ENCODE data around the gene HLCS. TPM values are rescaled to one million over a fixed set of nuclear protein-coding genes. Genes with fewer than 3 reads are reported as not detected.

Gene HLCS
- total and polyA plus RNA-seq, 2 of the 8 experiments (the other 6 are each of a cell fraction or from before 2014, with no cell fraction given): 4.7 to 12.2 TPM

DNA sequence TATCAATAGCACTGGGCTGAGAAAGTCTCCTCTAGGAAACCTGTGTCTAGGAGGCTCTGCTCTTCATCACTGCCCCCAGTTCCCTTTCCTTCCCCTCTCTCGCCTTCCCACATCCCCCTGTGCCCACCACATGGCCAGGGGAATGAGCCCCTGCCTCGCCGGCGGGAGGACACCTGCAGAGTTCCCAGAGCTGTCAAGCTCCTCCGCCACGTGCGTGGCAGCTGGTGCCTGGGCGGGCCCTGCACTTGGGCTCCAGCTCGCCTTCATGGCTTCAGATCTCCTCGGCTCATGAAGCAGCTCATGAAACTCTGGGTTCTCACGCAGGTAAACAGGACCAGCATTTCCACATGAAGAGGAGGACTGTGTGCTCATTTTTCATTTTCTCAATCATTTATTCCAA lies 204.8 kb downstream of the HLCS start:
- no peak overlapping the region for H2BK20ac ChIP-seq (ENCODE audit: low read length)
- no peak overlapping the region for H3K4me2 ChIP-seq (ENCODE audit: insufficient read depth in 1 of 2, low read depth in 2 of 2, low read length in 2 of 2)
- H3K36me3 ChIP-seq (ENCODE audit: control insufficient read depth in 2 of 4, insufficient read depth in 4 of 4, low read length in 3 of 4): no peaks in the 10 kb centered on the region
- no peak overlapping the region for H2BK12ac ChIP-seq (ENCODE audit: low read depth, low read length)
- no peak overlapping the region for H3K9ac ChIP-seq (replicated peaks in 1 of 4; ENCODE audit: extremely low read depth in 1 of 4, low read depth in 3 of 4, low read length in 3 of 4)
- H4K5ac ChIP-seq (ENCODE audit: insufficient read length, low read depth, low read length): no peak overlapping the region
- H3K9me3 ChIP-seq (ENCODE audit: insufficient read depth in 2 of 2, low read depth in 1 of 2, low read length in 1 of 2): no peaks in the 10 kb centered on the region
- no peak overlapping the region for H2BK120ac ChIP-seq (replicated peaks; ENCODE audit: low read depth, low read length)
- H3K18ac ChIP-seq (ENCODE audit: extremely low read depth, low read length): no peak overlapping the region
- H3K23ac ChIP-seq (ENCODE audit: insufficient read length): no peak overlapping the region
- H3K23me2 ChIP-seq (ENCODE audit: low read depth, low read length): no peaks in the 10 kb centered on the region
- DNase-seq (ENCODE audit: low read depth in 1 of 2, low spot score in 2 of 2) (no peak), FAIRE-seq (no peak)
- no peaks in the 10 kb centered on the region for H4K20me1 ChIP-seq (replicated peaks in 1 of 2; ENCODE audit: control insufficient read depth in 1 of 2, insufficient read depth in 2 of 2, low read length in 2 of 2)
- no peaks in the 10 kb centered on the region for H3K27me3 ChIP-seq (replicated peaks in 1 of 4; ENCODE audit: control insufficient read depth in 3 of 4, extremely low read depth in 1 of 4, insufficient read depth in 3 of 4, low read length in 3 of 4)
- no peak overlapping the region for H3K56ac ChIP-seq (replicated peaks; ENCODE audit: insufficient read length, low read depth, low read length)
- H2AFZ ChIP-seq (ENCODE audit: low read length): no peak overlapping the region
- no peak overlapping the region for H3K14ac ChIP-seq (ENCODE audit: insufficient read length)
- no peak overlapping the region for H2AK5ac ChIP-seq (ENCODE audit: low read depth, low read length)
- WGBS, 2 experiments (ENCODE audit: extremely low coverage in 1 of 2, insufficient coverage in 1 of 2, insufficient read length in 1 of 2, insufficient replicate concordance in 2 of 2, low coverage in 1 of 2, low lambda C conversion rate in 2 of 2, missing lambda C conversion rate in 1 of 2): 94% methylated on average over 7 of the region's 11 CpGs; no CpG with 5 or more reads in 1 of the 2 experiments
- CTCF ChIA-PET (ENCODE audit: partially characterized antibody): interaction anchor here (0.7 to 2.6 kb wide), 4 partner anchors 9 to 94 kb away, joined by 3 to 9 read pairs (median 4); no protein-coding TSS in a partner anchor
- H3K79me1 ChIP-seq (ENCODE audit: low read depth, low read length): no peaks in the 10 kb centered on the region
- H3K27ac ChIP-seq (ENCODE audit: low read depth, low read length): no peak overlapping the region
- no peak overlapping the region for H3K4ac ChIP-seq (replicated peaks; ENCODE audit: insufficient read length, low read depth, low read length)
- POLR2A ChIA-PET (ENCODE audit: partially characterized antibody): interaction anchor here (1.8 kb wide), 1 partner anchor 9 kb away, joined by 5 read pairs; no protein-coding TSS in a partner anchor
- peaks cover 0 to 5% (median 2%) of the 10 kb centered on the region in 4 experiments; a peak in 2 of 7 replicates for H3K4me1 ChIP-seq (replicated peaks in 1 of 4; ENCODE audit: control insufficient read depth in 3 of 4, insufficient read depth in 4 of 4, low read length in 3 of 4)
- H2BK15ac ChIP-seq (ENCODE audit: low read length): no peak overlapping the region
- TF ChIP-seq JUND (IDR thresholded peaks at IDR 0.05; ENCODE audit: low read length): no peak
- no peak for TF ChIP-seq CBX5 (IDR thresholded peaks at IDR 0.05; ENCODE audit: low read depth, low read length)
- TF ChIP-seq RBBP5 (IDR thresholded peaks at IDR 0.05; ENCODE audit: borderline replicate concordance, low read depth, low read length): no peak
- TF ChIP-seq MAFK (IDR thresholded peaks at IDR 0.05; ENCODE audit: low read depth, low read length): no peak
- TF ChIP-seq HDAC2 (IDR thresholded peaks at IDR 0.05; ENCODE audit: borderline replicate concordance in 1 of 2, low read depth in 2 of 2, low read length in 2 of 2): no peak
- TF ChIP-seq, protein P1, sequence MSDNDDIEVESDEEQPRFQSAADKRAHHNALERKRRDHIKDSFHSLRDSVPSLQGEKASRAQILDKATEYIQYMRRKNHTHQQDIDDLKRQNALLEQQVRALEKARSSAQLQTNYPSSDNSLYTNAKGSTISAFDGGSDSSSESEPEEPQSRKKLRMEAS (IDR thresholded peaks at IDR 0.05): peak; percentile 30; the same call in 1 of the 2 replicates
- H3K4me3 ChIP-seq (ENCODE audit: extremely low read depth in 1 of 4, insufficient read depth in 2 of 4, low read depth in 3 of 4, low read length in 4 of 4): no peak overlapping the region
- no peak overlapping the region for H2BK5ac ChIP-seq (ENCODE audit: low read depth, low read length)
- no peak overlapping the region for H4K8ac ChIP-seq (ENCODE audit: extremely low read depth, insufficient read depth, low read length)
- H4K91ac ChIP-seq (replicated peaks; ENCODE audit: insufficient read length, low read length): no peak overlapping the region
- H3K79me2 ChIP-seq (ENCODE audit: control insufficient read depth in 1 of 2, insufficient read depth in 2 of 2, low read length in 2 of 2): no peaks in the 10 kb centered on the region

Measured in H1 (cell line).